Measurements from ENCODE around the gene ASXL1.
"Not testable (repeated sequence)": the region's sequence is repeated elsewhere in the genome, so short reads cannot be mapped to it uniquely, and the experiment has no call there.

Gene ASXL1

GRCh38 chr20:32362901-32363364 is 4.8 kb downstream of the ASXL1 start:
- Mint-ChIP-seq H3K36me3 (peaks cover 2% of the 10 kb centered on the region), H3K9me3 (no peaks in the 10 kb centered on the region), H3K27me3 (no peaks in the 10 kb centered on the region), H3K4me1 (peaks cover 53% of the 10 kb centered on the region), H3K27ac (peak overlapping the region; percentile 88), H3K4me3 (peak overlapping the region; percentile 71)
- DNase-seq (ENCODE audit: low spot score in 2 of 2) (no peak), ATAC-seq (ENCODE audit: low read depth) (no peak)

DNA sequence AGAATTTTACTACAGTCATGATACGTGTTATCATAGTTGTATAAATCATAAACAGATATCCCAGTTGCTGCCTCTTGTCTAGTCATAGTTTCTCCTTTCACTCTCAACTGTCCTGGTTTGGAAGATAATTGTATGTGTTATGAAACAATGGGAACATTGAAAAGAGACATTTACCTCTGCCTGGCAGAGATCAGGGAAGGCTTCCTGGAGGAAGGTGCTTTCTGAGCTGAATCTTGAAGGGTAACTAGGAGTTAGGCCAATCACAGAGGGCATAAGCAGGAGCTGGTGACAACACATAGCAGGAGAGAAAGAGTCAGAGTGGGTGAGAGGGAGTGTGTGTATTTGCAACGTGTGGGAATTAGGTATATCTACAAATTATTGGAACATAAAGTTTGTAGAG is 5.4 kb downstream of the ASXL1 start:
- Mint-ChIP-seq H3K4me1 (peaks cover 53% of the 10 kb centered on the region), H3K27ac (peak overlapping the region; percentile 88), H3K9me3 (no peaks in the 10 kb centered on the region), H3K27me3 (no peaks in the 10 kb centered on the region), H3K4me3 (peak overlapping the region; percentile 6), H3K36me3 (peaks cover 2% of the 10 kb centered on the region)
- ATAC-seq (ENCODE audit: low read depth) (no peak), DNase-seq (ENCODE audit: low spot score in 2 of 2) (no peak)

GRCh38 chr20:32364554-32365208 is 6.5 kb downstream of the ASXL1 start:
- Mint-ChIP-seq H3K9me3 (no peaks in the 10 kb centered on the region), H3K4me3 (peak overlapping the region; percentile 4), H3K36me3 (peaks cover 2% of the 10 kb centered on the region), H3K4me1 (peaks cover 53% of the 10 kb centered on the region), H3K27me3 (no peaks in the 10 kb centered on the region), H3K27ac (peak overlapping the region; percentile 13)
- DNase-seq (ENCODE audit: low spot score in 2 of 2): no peak
- no peak for ATAC-seq (ENCODE audit: low read depth)

DNA sequence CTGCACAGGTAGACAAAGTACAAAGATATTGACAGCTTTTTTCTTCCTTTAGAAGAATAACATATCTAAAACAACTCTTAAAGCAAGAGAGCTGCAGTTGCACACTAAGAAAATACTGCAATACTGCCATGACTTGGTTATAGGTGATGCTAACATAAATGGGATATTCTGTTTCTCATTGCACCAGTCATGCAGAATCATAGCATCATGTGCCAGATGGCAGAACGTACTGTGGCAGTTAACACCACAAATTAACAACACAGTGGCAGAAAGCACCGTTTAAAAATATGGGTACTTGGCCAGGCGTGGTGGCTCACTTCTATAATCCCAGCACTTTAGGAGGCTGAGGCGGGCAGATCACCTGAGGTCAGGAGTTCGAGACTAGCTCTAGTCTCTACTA is 7.4 kb downstream of the ASXL1 start:
- Mint-ChIP-seq H3K27me3 (no peaks in the 10 kb centered on the region), H3K9me3 (no peaks in the 10 kb centered on the region), H3K4me3 (no peak overlapping the region), H3K4me1 (peaks cover 49% of the 10 kb centered on the region), H3K36me3 (peaks cover 2% of the 10 kb centered on the region), H3K27ac (peak overlapping the region; percentile 13)
- DNase-seq (ENCODE audit: low spot score in 2 of 2) (no peak), ATAC-seq (ENCODE audit: low read depth) (peak; percentile 24)

DNA sequence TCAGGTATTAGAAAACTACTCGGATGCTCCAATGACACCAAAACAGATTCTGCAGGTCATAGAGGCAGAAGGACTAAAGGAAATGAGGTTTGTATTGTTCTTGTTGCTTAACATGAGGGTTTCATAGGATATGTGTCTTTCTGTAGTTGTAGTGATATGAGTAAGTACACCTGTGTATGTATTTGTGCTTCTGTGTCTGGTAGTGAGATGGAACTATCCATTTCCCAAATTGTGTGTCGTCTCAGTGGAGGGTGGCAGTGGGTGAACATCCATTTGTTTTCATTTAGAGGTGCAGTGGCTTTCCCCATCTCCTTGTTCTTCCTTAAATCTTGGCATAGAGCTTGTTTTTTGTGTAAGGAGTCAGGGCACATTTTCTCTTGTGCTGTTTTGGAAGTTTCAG is 8.2 kb downstream of the ASXL1 start:
- no peak for ATAC-seq (ENCODE audit: low read depth)
- no peaks in the 10 kb centered on the region for H3K27me3 Mint-ChIP-seq
- peak overlapping the region; percentile 13 for H3K27ac Mint-ChIP-seq
- no peak for DNase-seq (ENCODE audit: low spot score in 2 of 2)
- no peak overlapping the region for H3K4me3 Mint-ChIP-seq
- H3K36me3 Mint-ChIP-seq: peaks cover 2% of the 10 kb centered on the region
- peaks cover 48% of the 10 kb centered on the region for H3K4me1 Mint-ChIP-seq
- H3K9me3 Mint-ChIP-seq: no peaks in the 10 kb centered on the region

- Mint-ChIP-seq H3K4me3 (no peak overlapping the region), H3K27ac (no peak overlapping the region), H3K9me3 (no peaks in the 10 kb centered on the region), H3K27me3 (no peaks in the 10 kb centered on the region), H3K4me1 (peaks cover 39% of the 10 kb centered on the region), H3K36me3 (peaks cover 6% of the 10 kb centered on the region)
- ATAC-seq (ENCODE audit: low read depth) (no peak), DNase-seq (ENCODE audit: low spot score in 2 of 2) (no peak)
These were observed 10.2 kb downstream of the ASXL1 start for GRCh38 chr20:32368323-32368722.

GRCh38 chr20:32368925-32369324 is 10.8 kb downstream of the ASXL1 start:
- Mint-ChIP-seq H3K27me3 (no peaks in the 10 kb centered on the region), H3K4me1 (peaks cover 33% of the 10 kb centered on the region), H3K27ac (peak overlapping the region; percentile 79), H3K4me3 (peak overlapping the region; percentile 52), H3K36me3 (peaks cover 6% of the 10 kb centered on the region), H3K9me3 (no peaks in the 10 kb centered on the region)
- no peak for DNase-seq (ENCODE audit: low spot score in 2 of 2)
- peak; percentile 75 for ATAC-seq (ENCODE audit: low read depth)

- no peak overlapping the region for H3K4me3 Mint-ChIP-seq
- no peaks in the 10 kb centered on the region for H3K27me3 Mint-ChIP-seq
- ATAC-seq (ENCODE audit: low read depth): no peak
- H3K27ac Mint-ChIP-seq: no peak overlapping the region
- peaks cover 21% of the 10 kb centered on the region for H3K4me1 Mint-ChIP-seq
- DNase-seq (ENCODE audit: low spot score in 2 of 2): no peak
- H3K9me3 Mint-ChIP-seq: no peaks in the 10 kb centered on the region
- H3K36me3 Mint-ChIP-seq: peaks cover 6% of the 10 kb centered on the region
These were observed 12.8 kb downstream of the ASXL1 start for GRCh38 chr20:32370897-32371296.

DNA sequence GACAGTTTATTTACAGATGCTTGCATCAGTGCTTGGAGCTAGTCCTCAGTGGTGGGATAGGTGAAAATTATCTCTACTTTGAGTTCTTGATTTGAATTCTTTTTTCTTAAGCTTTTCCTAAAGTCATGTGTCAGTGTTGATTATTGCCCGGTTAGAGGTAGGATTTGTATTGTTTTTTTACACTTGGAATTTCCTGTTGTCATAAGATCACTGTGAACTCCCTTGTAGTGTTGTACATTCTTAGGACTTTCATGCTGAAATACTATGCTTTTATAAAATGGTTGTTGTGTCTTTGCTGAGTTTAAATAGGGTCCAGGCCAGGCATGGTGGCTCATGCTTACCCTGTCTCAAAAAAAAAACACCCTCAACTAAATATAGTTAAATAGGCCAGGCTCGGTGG is 20.3 kb downstream of the ASXL1 start:
- H3K27me3 Mint-ChIP-seq: no peaks in the 10 kb centered on the region
- no peak overlapping the region for H3K27ac Mint-ChIP-seq
- peaks cover 6% of the 10 kb centered on the region for H3K36me3 Mint-ChIP-seq
- DNase-seq (ENCODE audit: low spot score in 2 of 2) (no peak), ATAC-seq (ENCODE audit: low read depth) (no peak)
- peaks cover under 1% of the 10 kb centered on the region for H3K4me1 Mint-ChIP-seq
- H3K4me3 Mint-ChIP-seq: no peak overlapping the region
- H3K9me3 Mint-ChIP-seq: no peaks in the 10 kb centered on the region

- H3K27ac Mint-ChIP-seq; H3K9me3 Mint-ChIP-seq; ATAC-seq (ENCODE audit: low read depth); H3K4me1 Mint-ChIP-seq; DNase-seq (ENCODE audit: low spot score in 2 of 2); H3K4me3 Mint-ChIP-seq; H3K27me3 Mint-ChIP-seq; H3K36me3 Mint-ChIP-seq: not testable (repeated sequence)
These were observed 21.9 kb downstream of the ASXL1 start for GRCh38 chr20:32380037-32380436.

DNA sequence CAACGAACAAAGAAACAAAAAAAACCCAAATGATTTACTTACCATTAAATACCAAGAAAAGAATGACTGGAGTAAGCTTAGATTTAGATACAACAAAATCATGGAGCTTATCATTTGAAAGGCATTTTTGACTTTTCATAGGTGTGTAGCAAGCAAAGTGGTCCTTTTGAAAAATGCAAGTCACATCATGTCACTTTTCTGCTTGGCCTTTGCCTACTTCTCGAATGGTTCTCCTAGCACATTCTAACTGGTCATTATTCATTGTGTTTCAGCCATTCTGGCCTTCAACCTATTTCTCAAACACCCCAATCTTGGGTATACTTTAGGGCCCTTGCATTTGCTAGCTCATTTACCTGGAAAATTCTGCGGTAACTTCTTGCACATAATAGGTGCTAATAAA is 22.6 kb downstream of the ASXL1 start:
- H3K9me3 Mint-ChIP-seq: no peaks in the 10 kb centered on the region
- peaks cover 9% of the 10 kb centered on the region for H3K4me1 Mint-ChIP-seq
- no peak for ATAC-seq (ENCODE audit: low read depth)
- H3K27ac Mint-ChIP-seq: no peak overlapping the region
- H3K36me3 Mint-ChIP-seq: peaks cover 8% of the 10 kb centered on the region
- DNase-seq (ENCODE audit: low spot score in 2 of 2): no peak
- H3K27me3 Mint-ChIP-seq: no peaks in the 10 kb centered on the region
- no peak overlapping the region for H3K4me3 Mint-ChIP-seq

GRCh38 chr20:32382102-32382950 is 24.2 kb downstream of the ASXL1 start:
- H3K4me3 Mint-ChIP-seq: no peak overlapping the region
- H3K36me3 Mint-ChIP-seq: peaks cover 4% of the 10 kb centered on the region
- no peak overlapping the region for H3K27ac Mint-ChIP-seq
- no peaks in the 10 kb centered on the region for H3K27me3 Mint-ChIP-seq
- H3K4me1 Mint-ChIP-seq: peaks cover 17% of the 10 kb centered on the region
- ATAC-seq (ENCODE audit: low read depth) (no peak), DNase-seq (ENCODE audit: low spot score in 2 of 2) (no peak)
- H3K9me3 Mint-ChIP-seq: no peaks in the 10 kb centered on the region

GRCh38 chr20:32383441-32383840 is 25.3 kb downstream of the ASXL1 start:
- not testable (repeated sequence) for H3K9me3 Mint-ChIP-seq; ATAC-seq (ENCODE audit: low read depth); DNase-seq (ENCODE audit: low spot score in 2 of 2); H3K27me3 Mint-ChIP-seq; H3K4me3 Mint-ChIP-seq; H3K36me3 Mint-ChIP-seq; H3K27ac Mint-ChIP-seq
- H3K4me1 Mint-ChIP-seq: peaks cover 21% of the 10 kb centered on the region

DNA sequence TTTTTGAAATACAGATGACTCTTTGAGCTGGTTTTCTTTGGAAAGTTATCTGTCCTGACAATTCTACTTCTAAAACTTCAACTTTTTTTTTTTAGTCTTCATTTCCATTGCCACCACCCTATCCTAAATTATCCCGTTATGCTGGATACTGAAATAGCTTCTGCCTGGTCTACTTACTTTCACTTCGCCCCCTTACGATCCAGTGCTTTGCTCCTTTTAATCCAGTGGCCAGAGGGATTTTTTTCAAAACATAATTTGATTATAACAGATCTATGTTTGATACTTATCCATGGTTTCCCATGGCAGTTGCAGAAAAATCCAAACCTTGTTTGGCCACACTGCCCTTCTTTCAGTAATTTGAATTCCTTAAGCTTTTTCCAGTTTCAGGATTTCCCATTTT is 27.4 kb downstream of the ASXL1 start:
- no peak for DNase-seq (ENCODE audit: low spot score in 2 of 2)
- Mint-ChIP-seq H3K4me1 (peaks cover 21% of the 10 kb centered on the region), H3K4me3 (no peak overlapping the region), H3K36me3 (peaks cover 4% of the 10 kb centered on the region), H3K27ac (peak overlapping the region; percentile 79), H3K9me3 (no peaks in the 10 kb centered on the region), H3K27me3 (no peaks in the 10 kb centered on the region)
- no peak for ATAC-seq (ENCODE audit: low read depth)

All from memory B cell (primary cell).